ACC112 (cell line): ENCODE data around the gene CDH4.

Experiments
- H2AFZ ChIP-seq: fragments of 200-600 bp; sonication (generic); one replicate; pipeline ENCODE4 v1.6.0; 2017; ENCODE audit warnings: antibody characterized with exemption, low read length; ENCODE audit not compliant: unreplicated experiment
- H3K27ac ChIP-seq: fragments of 200-600 bp; sonication (generic); 2 replicates; pipeline ENCODE4 v1.5.1; 2014; ENCODE audit warnings: low read depth, mild to moderate bottlenecking, antibody characterized with exemption, low read length, moderate library complexity
- H3K27me3 ChIP-seq: fragments of 200-600 bp; sonication (generic); 2 replicates; pipeline ENCODE4 v1.6.1; 2014; ENCODE audit warnings: mild to moderate bottlenecking, antibody characterized with exemption, low read length, moderate library complexity, mixed read lengths; ENCODE audit not compliant: insufficient read depth
- H3K36me3 ChIP-seq: fragments of 200-600 bp; sonication (generic); 2 replicates; pipeline ENCODE4 v1.6.1; 2016; ENCODE audit warnings: mild to moderate bottlenecking, antibody characterized with exemption, low read length, moderate library complexity, mixed read lengths; ENCODE audit not compliant: insufficient read depth
- H3K4me1 ChIP-seq: fragments of 200-600 bp; sonication (generic); one replicate; pipeline ENCODE4 v1.6.1; 2016; ENCODE audit warnings: low read length, mixed read lengths; ENCODE audit not compliant: insufficient read depth, unreplicated experiment, control insufficient read depth
- H3K4me3 ChIP-seq: fragments of 200-600 bp; sonication (generic); 2 replicates; pipeline ENCODE4 v1.5.1; 2014; ENCODE audit warnings: mild to moderate bottlenecking, low read depth, low read length
- H3K79me2 ChIP-seq: fragments of 200-600 bp; sonication (generic); one replicate; pipeline ENCODE4 v1.6.0; 2016; ENCODE audit warnings: low read length; ENCODE audit not compliant: control insufficient read depth, unreplicated experiment, insufficient read depth

The CDH4 gene

GRCh38 chr20:61957961-61958715 is 706.1 kb downstream of the CDH4 start:
- no peak overlapping the region for H3K4me3 ChIP-seq
- H3K79me2 ChIP-seq = no peaks in the 10 kb centered on the region
- H3K27ac ChIP-seq = no peak overlapping the region
- H3K36me3 ChIP-seq = no peaks in the 10 kb centered on the region
- H2AFZ ChIP-seq = no peak overlapping the region
- peaks cover 32% of the 10 kb centered on the region for H3K27me3 ChIP-seq
- no peaks in the 10 kb centered on the region for H3K4me1 ChIP-seq

GRCh38 chr20:61958773-61959700 is 707.0 kb downstream of the CDH4 start:
- Histone ChIP-seq H3K27me3 (peaks cover 32% of the 10 kb centered on the region), H3K4me1 (no peaks in the 10 kb centered on the region), H3K4me3 (no peak overlapping the region), H3K36me3 (no peaks in the 10 kb centered on the region), H2AFZ (no peak overlapping the region), H3K79me2 (no peaks in the 10 kb centered on the region), H3K27ac (no peak overlapping the region)

DNA sequence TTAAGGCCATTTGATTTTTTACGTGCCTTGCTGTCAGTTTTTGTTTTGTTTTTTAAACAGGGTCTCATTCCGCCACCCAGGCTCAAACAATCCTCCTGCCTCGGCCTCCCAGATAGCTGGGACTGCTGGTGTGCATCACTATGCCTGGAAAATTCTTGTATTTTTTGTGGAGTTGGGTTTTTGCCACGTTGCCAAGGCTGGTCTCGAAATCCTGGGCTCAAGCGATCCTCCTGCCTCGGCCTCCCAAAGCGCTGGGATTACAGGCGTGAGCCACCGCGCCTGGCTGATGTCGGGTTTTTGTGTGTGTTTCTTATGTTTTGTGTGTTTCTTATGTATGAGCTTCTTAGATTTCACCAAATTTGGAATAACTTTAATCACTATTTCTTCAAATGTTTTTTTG is 708.8 kb downstream of the CDH4 start:
- Histone ChIP-seq H3K27me3 (peaks cover 32% of the 10 kb centered on the region), H3K4me3 (no peak overlapping the region), H3K79me2 (no peaks in the 10 kb centered on the region), H3K36me3 (no peaks in the 10 kb centered on the region), H3K27ac (no peak overlapping the region), H3K4me1 (no peaks in the 10 kb centered on the region), H2AFZ (no peak overlapping the region)

- no peak overlapping the region for H3K4me3 ChIP-seq
- H3K4me1 ChIP-seq = no peaks in the 10 kb centered on the region
- no peaks in the 10 kb centered on the region for H3K79me2 ChIP-seq
- H3K27me3 ChIP-seq = peaks cover 30% of the 10 kb centered on the region
- no peak overlapping the region for H2AFZ ChIP-seq
- H3K36me3 ChIP-seq = no peaks in the 10 kb centered on the region
- no peak overlapping the region for H3K27ac ChIP-seq
Measured at GRCh38 chr20:61963149-61963548, 711.1 kb downstream of the CDH4 start.

GRCh38 chr20:61963885-61964674 is 712.0 kb downstream of the CDH4 start:
- Histone ChIP-seq H3K79me2 (no peaks in the 10 kb centered on the region), H3K27me3 (peaks cover 22% of the 10 kb centered on the region), H3K4me3 (no peak overlapping the region), H3K27ac (no peak overlapping the region), H3K36me3 (no peaks in the 10 kb centered on the region), H3K4me1 (no peaks in the 10 kb centered on the region), H2AFZ (no peak overlapping the region)

GRCh38 chr20:61964675-61965605 is 712.9 kb downstream of the CDH4 start:
- peaks cover 22% of the 10 kb centered on the region for H3K27me3 ChIP-seq
- H3K4me1 ChIP-seq = no peaks in the 10 kb centered on the region
- H3K4me3 ChIP-seq = no peak overlapping the region
- H3K27ac ChIP-seq = no peak overlapping the region
- H3K36me3 ChIP-seq = no peaks in the 10 kb centered on the region
- no peak overlapping the region for H2AFZ ChIP-seq
- no peaks in the 10 kb centered on the region for H3K79me2 ChIP-seq

GRCh38 chr20:61965606-61966491 is 713.8 kb downstream of the CDH4 start:
- peaks cover 22% of the 10 kb centered on the region for H3K27me3 ChIP-seq
- H3K36me3 ChIP-seq = no peaks in the 10 kb centered on the region
- no peaks in the 10 kb centered on the region for H3K4me1 ChIP-seq
- H3K79me2 ChIP-seq = no peaks in the 10 kb centered on the region
- H2AFZ ChIP-seq = no peak overlapping the region
- H3K4me3 ChIP-seq = no peak overlapping the region
- H3K27ac ChIP-seq = no peak overlapping the region

DNA sequence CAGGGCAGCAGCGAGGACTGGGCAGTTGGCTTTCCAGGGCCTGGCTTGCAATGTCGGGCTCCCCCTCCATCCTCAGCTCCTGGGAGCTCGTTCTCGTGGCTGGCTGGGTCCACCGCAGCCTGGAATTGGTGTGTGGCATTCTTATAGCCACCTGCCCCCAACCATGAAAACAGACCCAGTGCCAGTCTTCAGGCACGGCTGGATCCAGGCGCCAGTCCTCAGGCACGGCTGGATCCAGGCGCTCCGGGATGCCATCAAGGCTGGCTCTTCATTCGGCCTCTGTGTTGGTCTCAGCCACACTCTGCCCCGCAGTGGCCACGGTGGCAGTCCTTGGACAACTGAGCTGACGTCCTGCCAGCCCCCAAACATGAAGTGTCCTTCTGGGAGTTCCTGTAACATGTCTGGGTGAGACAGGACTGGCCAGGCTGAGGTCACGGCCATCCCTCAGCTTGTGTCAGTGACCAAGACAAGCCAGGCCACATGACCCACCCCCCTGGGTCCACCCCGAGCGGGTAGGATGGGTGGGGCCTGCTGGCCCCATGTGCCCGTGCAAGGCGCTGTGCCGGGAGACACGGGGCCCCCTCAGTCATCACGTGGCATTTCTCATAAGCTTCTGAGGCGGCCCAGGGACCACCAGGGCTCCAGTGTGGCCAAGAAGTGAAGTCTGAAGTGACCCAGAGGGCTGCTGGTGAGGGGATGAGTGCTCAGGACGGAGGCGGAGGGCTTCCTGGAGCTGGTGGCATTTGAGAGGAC is 714.6 kb downstream of the CDH4 start:
- H3K4me1 ChIP-seq = no peaks in the 10 kb centered on the region
- no peak overlapping the region for H3K27ac ChIP-seq
- H3K4me3 ChIP-seq = no peak overlapping the region
- no peak overlapping the region for H2AFZ ChIP-seq
- no peaks in the 10 kb centered on the region for H3K36me3 ChIP-seq
- H3K27me3 ChIP-seq = peaks cover 22% of the 10 kb centered on the region
- no peaks in the 10 kb centered on the region for H3K79me2 ChIP-seq

GRCh38 chr20:61967300-61967699 is 715.2 kb downstream of the CDH4 start:
- peaks cover 22% of the 10 kb centered on the region for H3K27me3 ChIP-seq
- peaks cover 2% of the 10 kb centered on the region; the same call in 1 of the 2 replicates for H3K36me3 ChIP-seq
- no peaks in the 10 kb centered on the region for H3K4me1 ChIP-seq
- H3K4me3 ChIP-seq = no peak overlapping the region
- H2AFZ ChIP-seq = no peak overlapping the region
- no peak overlapping the region for H3K27ac ChIP-seq
- H3K79me2 ChIP-seq = no peaks in the 10 kb centered on the region
